HG03521 (cell line): ENCODE results near the gene MIOX.
"Not testable (repeated sequence)": the region's sequence is repeated elsewhere in the genome, so short reads cannot be mapped to it uniquely, and the experiment has no call there.

ENCODE experiments used
- ATAC-seq: cut with Tn5 transposase; IDR thresholded peaks from one replicate; pipeline ENCODE4 v1.9.1; 2021; ENCODE audit warnings: mild to moderate bottlenecking, moderate library complexity; ENCODE audit not compliant: unreplicated experiment

MIOX gene

GRCh38 chr22:50528682-50529415 is 42.2 kb downstream of the MIOX start:
- ATAC-seq: no peak

- ATAC-seq: no peak
These were observed 42.8 kb downstream of the MIOX start for GRCh38 chr22:50529416-50529896.

- peak; percentile 20 for ATAC-seq
These were observed 43.4 kb downstream of the MIOX start, which contains the start of gene TYMP for GRCh38 chr22:50529897-50530579. TYMP (minus strand) TSS chr22:50530012; CDS start chr22:50529709, 303 bp downstream.

GRCh38 chr22:50530580-50530876 is 43.9 kb downstream of the MIOX start:
- ATAC-seq: no peak

GRCh38 chr22:50530877-50531545 is 44.4 kb downstream of the MIOX start:
- no peak for ATAC-seq

- no peak for ATAC-seq
These were observed 44.9 kb downstream of the MIOX start for GRCh38 chr22:50531546-50531961.

GRCh38 chr22:50531962-50532674 is 45.5 kb downstream of the MIOX start:
- ATAC-seq: no peak

- ATAC-seq: no peak
These were observed 46.5 kb downstream of the MIOX start for GRCh38 chr22:50532824-50533796.

- not testable (repeated sequence) for ATAC-seq
These were observed 47.4 kb downstream of the MIOX start for GRCh38 chr22:50533856-50534711.

- no peak for ATAC-seq
These were observed 48.5 kb downstream of the MIOX start for GRCh38 chr22:50535113-50535512.

- ATAC-seq: no peak
These were observed 49.6 kb downstream of the MIOX start for GRCh38 chr22:50536226-50536625.

- no peak for ATAC-seq
These were observed 51.1 kb downstream of the MIOX start for GRCh38 chr22:50537765-50538164.
